ENCODE measurements around the gene CLK4. TPM values are rescaled to one million over a fixed set of nuclear protein-coding genes. Genes with fewer than 3 reads are reported as not detected.

CLK4 gene
- total RNA-seq, 6 experiments from 2014 or later = 10.8 to 19.1 (median 11.7) TPM

GRCh38 chr5:178632285-178632684, 5.4 kb upstream of the CLK4 start:
- no peak for TF ChIP-seq CTCF (IDR thresholded peaks at IDR 0.05)
- no peak for TF ChIP-seq POLR2A (IDR thresholded peaks at IDR 0.05)
- 30% methylated on average over 4 of the region's 4 CpGs for WGBS (ENCODE audit: insufficient coverage, low coverage, low lambda C conversion rate, missing lambda C conversion rate)
- no peaks in the 10 kb centered on the region for H3K9me3 ChIP-seq
- intact Hi-C loops (cut with DNase I) = no loop called here
- no peak for ATAC-seq
- H3K4me3 ChIP-seq = no peak overlapping the region
- no peaks in the 10 kb centered on the region for H3K36me3 ChIP-seq
- no peaks in the 10 kb centered on the region for H3K27me3 ChIP-seq
- no peaks in the 10 kb centered on the region for H3K4me1 ChIP-seq
- H3K27ac ChIP-seq = no peak overlapping the region
- DNase-seq = no peak

GRCh38 chr5:178630951-178631350, 4.1 kb upstream of the CLK4 start:
- TF ChIP-seq CTCF (IDR thresholded peaks at IDR 0.05) (no peak), POLR2A (IDR thresholded peaks at IDR 0.05) (no peak)
- H3K9me3 ChIP-seq = no peaks in the 10 kb centered on the region
- DNase-seq (no peak), ATAC-seq (no peak)
- no peaks in the 10 kb centered on the region for H3K4me1 ChIP-seq
- no peak overlapping the region for H3K4me3 ChIP-seq
- intact Hi-C loops (cut with DNase I) = no loop called here
- no peaks in the 10 kb centered on the region for H3K36me3 ChIP-seq
- 31% methylated on average over 2 of the region's 2 CpGs for WGBS (ENCODE audit: insufficient coverage, low coverage, low lambda C conversion rate, missing lambda C conversion rate)
- H3K27me3 ChIP-seq = no peaks in the 10 kb centered on the region
- H3K27ac ChIP-seq = no peak overlapping the region

- DNase-seq (no peak), ATAC-seq (no peak)
- no peaks in the 10 kb centered on the region for H3K36me3 ChIP-seq
- peaks cover 0 to under 1% (median under 1%) of the 10 kb centered on the region in 4 donors for H3K4me1 ChIP-seq
- no peak for TF ChIP-seq CTCF (IDR thresholded peaks at IDR 0.05)
- TF ChIP-seq POLR2A (IDR thresholded peaks at IDR 0.05) = no peak
- 23% methylated on average over 2 of the region's 4 CpGs for WGBS (ENCODE audit: insufficient coverage, low coverage, low lambda C conversion rate, missing lambda C conversion rate)
- H3K27ac ChIP-seq = no peak overlapping the region
- intact Hi-C loops (cut with DNase I) = no loop called here
- H3K9me3 ChIP-seq = no peaks in the 10 kb centered on the region
- H3K27me3 ChIP-seq = no peaks in the 10 kb centered on the region
- no peak overlapping the region for H3K4me3 ChIP-seq
Observed at GRCh38 chr5:178630475-178630930, 3.7 kb upstream of the CLK4 start.

GRCh38 chr5:178627259-178627598, 379 bp upstream of the CLK4 start:
- Histone ChIP-seq H3K27me3 (no peaks in the 10 kb centered on the region), H3K4me1 (peaks cover 0 to 21% (median 9%) of the 10 kb centered on the region in 4 donors), H3K36me3 (peaks cover 0 to 10% (median 7%) of the 10 kb centered on the region in 4 donors), H3K27ac (peak overlapping the region; percentile 98 to 100 (median 99)), H3K9me3 (no peaks in the 10 kb centered on the region), H3K4me3 (peak overlapping the region; percentile 77 to 99 (median 93))
- ATAC-seq (no peak), DNase-seq (no peak)
- TF ChIP-seq POLR2A (IDR thresholded peaks at IDR 0.05) (no peak), CTCF (IDR thresholded peaks at IDR 0.05) (no peak)
- 6% methylated on average over 7 of the region's 20 CpGs for WGBS (ENCODE audit: insufficient coverage, low coverage, low lambda C conversion rate, missing lambda C conversion rate)
- intact Hi-C loops (cut with DNase I) = no loop called here
